Pulmonary artery endothelial cell (primary cell): ENCODE results near the gene TAF15. TPM values are rescaled to one million over a fixed set of nuclear protein-coding genes. Genes with fewer than 3 reads are reported as not detected.

ENCODE experiments used
- DNase-seq: peaks from one replicate; pipeline ENCODE4 v3.0.0-alpha.2; 2011; ENCODE audit warnings: low read depth, low spot score
- total RNA-seq: library from RNA; depleted of rRNA; stranded (reverse); fragments of >200 nt; gene quantifications from 2 replicates; pipeline ENCODE4 v1.2.3, GENCODE V29; 2014

Gene TAF15
- 97.9 and 135 TPM in 2 replicates for total RNA-seq

DNA sequence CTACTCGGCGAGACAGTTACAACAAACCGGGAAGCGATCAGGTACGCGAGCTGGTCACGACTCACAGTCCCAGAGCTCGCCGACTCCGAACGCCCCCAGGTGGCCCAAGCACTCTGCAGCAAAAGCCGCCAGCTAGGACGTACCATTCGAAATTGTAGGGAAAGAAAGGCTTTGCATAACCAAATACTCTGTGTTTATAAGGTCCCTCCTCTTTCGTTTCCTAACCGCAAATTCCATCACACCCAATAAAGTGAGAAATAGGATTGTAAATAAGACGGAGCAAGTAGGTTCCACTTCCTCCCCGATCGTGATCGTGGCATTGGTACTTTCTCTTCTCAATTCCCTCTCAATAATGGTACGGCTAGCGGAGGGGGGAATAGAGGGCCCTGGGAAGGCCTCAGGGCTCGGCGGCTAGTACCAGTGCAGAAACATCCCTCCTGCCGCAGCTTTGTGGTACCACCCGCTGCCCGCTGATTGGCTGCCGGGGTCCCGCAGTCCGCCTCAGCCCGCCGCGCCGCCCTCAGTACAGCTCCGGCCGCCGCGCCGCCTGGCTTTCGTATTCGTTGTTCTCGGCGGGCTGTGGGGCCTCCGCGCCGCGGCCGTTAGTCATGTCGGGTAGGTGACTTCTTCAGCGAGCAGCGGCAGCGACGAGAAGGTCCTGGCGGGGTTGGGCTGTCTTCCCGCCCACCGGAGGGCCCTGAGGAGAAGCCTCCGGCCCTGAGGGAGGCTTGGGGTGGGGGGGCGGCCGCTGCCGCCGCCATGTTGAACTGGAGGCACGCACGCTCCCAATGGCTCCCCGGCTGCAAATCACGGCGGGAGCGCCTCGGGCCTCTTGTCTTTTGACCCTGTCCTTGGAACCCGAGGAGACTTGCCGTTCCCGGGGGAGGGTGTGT lies at the start of gene TAF15:
TAF15 (plus strand) TSS at position 523 of the 893 bp plus-strand sequence; CDS start at position 609, 86 bp downstream.
- peak; percentile 96 for DNase-seq

DNA sequence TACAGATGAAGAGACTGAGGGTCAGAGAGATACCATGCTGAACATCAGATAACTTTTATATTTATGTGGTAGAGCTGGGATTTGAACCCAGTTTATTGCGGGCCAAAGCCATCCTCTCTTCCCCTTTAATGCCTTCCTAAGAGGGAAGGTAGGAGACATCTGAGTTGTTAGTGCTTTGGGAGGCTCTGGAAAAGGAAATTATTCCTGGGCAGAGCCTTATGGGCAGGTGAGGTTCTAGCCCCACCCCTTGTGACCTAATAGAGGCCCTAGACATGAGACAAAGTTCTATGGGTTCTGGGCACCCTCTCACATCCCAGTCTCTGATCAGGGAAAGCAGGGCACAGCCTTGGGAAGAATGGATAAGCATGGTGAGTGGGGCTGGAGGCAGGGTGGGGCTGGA lies 48.7 kb upstream of the TAF15 start, which contains the start of gene C17orf50:
C17orf50 (plus strand) TSS at position 301 of the 400 bp plus-strand sequence; CDS start at position 356, 55 bp downstream.
- DNase-seq: no peak

DNA sequence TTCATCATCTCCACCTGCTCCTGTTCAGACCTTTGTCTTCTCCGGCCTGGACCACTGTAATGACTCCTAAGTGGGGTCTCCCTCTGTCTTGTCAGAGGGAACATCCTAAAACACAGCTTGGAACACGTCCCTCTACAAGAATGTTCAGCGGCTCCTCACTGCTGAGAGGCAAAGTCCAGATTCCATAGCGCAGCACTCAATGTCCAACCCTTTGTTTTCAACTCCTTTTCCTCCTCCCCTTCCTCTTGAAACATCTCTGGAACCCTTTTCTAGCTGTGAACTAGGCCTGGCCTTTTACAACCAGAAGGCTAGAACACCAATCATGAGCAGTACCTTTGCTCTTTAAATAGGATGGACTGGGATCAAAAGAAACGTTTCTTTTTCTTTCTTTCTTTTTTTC lies 47.7 kb upstream of the TAF15 start:
- DNase-seq: no peak

DNA sequence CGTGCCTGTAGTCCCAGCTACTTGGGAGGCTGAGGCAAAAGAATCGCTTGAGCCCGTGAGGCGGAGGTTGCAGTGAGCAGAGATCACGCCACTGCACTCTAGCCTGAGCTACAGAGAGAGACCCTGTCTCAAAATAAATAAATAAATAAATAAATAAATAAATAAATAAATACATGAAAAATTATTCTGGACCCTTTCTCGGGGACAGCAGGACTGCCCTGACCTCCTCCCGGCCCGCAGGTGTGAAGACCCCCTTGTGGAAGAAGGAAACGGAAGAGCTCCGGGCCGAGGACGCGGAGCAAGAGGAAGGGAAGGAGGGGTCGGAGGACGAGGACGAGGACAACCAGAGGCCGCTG lies 45.5 kb upstream of the TAF15 start:
- DNase-seq: no peak

DNA sequence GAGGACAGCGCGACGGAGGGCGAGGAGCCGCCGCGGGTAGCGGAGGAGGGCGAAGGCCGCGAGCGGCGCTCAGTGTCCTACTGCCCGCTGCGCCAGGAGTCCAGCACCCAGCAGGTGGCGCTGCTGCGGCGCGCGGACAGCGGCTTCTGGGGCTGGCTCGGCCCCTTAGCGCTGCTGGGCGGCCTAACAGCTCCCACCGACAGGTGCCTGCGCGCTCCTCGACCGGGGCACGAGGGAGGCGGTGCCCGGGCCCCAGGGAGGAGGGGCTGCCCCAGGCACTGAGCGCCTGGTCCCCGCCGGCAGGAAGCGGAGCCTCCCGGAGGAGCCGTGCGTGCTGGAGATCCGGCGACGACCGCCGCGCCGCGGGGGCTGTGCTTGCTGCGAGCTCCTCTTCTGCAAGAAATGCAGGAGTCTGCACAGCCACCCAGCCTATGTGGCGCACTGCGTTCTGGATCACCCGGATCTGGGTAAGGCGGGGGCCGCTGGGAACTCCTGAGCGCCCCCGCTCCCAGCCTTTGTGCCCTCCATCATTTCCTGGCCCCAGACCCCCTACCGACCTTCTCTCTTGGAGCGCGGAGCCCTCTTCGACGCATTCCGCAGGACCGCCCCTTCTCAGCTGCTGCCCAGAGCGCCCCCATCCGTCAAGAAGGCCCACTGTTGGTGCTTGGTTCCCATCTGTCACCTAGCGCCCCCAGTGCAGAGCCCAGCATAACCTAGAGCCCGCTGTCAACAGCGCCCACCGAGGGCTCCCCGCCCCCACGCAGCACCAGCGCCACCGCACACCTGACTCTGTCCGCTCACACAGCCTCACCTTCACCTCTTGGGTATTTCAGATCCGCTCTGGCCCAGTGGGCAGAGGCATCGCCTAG lies 44.9 kb upstream of the TAF15 start:
- peak; percentile 54 for DNase-seq

DNA sequence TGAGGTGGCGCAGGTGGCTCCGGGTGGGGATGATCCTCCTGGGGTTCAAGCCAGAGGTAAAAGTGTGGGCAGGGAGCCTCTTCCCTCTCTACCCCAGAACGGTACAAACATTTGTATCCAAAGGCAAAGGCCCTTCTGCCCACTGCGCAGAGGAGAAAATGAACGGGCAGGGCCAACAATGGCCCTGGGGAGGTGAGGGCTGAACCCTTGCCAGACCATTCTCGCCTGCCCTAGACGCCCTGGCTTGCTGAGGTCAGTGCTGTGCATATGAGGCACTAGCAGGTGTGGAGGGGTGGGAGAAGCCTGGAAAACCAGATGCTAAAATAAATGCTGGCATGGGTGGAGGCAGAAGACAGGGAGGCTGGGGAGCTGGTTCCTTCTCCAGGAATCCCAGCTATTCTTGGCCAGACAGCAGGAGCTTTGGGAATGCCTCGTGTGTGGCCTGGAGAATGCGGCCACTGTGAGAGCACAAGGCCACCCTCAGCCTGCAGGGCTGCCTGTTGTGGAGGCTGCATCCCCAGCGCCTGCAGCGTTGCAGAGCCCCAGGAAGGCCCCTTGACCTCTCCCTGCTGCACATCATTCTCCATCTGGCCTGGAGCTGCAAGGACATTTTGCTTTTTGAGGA lies 44.1 kb upstream of the TAF15 start:
- DNase-seq: no peak

DNA sequence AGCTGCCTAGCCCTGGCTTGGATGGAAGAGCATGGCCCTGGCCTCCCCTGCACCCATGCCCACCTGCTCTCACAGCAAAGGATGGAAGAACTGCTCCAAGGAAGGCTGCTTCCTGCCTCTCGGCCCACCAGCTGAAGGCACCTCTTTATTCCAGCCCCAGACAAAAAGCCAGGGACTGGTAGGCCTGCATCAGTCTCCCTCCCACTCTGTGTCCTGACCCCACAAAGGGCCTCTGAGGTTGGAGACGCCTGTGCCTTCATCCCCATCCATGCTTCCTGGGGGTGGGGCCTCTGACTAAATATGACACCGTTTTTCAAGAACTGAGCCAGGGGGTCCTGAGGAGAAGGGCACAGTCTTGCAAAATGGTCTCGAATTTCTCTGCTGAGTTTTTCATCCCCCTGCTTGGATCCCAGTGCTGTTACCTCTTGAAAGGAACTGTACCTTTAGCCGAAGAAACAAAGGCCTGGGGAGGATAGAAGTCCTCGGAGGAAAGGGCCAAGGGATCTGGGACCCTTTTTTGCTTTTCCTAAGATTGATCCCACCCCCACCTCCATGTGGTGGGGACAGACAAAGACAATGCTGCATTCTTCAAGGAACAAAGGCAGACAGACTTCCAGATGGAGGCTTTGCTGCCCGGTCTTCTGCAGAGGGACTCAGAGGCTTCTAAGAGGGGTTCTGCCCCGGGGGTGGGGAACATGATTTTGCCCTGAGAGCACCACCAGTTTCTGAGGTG lies 43.4 kb upstream of the TAF15 start:
- DNase-seq: no peak

DNA sequence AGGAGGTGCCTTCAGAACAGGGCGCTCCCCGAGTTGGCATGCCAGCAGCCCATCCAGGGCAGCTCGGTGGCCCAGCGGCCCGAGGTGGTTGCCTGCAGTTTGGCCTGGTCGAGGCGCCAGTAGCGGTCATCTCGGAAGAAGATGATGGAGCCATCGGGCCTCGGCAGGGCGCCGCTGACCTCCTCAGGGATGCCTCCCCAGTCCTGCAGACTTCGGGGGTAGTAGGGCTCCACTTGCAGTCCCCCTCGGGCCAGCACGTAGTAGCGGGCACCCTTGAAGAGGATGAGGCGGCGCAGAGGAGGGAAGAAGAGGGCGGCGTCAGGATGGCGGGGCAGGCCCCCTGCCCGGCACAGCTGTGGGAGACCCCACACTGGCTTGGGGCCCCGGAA lies 42.8 kb upstream of the TAF15 start:
- no peak for DNase-seq

DNA sequence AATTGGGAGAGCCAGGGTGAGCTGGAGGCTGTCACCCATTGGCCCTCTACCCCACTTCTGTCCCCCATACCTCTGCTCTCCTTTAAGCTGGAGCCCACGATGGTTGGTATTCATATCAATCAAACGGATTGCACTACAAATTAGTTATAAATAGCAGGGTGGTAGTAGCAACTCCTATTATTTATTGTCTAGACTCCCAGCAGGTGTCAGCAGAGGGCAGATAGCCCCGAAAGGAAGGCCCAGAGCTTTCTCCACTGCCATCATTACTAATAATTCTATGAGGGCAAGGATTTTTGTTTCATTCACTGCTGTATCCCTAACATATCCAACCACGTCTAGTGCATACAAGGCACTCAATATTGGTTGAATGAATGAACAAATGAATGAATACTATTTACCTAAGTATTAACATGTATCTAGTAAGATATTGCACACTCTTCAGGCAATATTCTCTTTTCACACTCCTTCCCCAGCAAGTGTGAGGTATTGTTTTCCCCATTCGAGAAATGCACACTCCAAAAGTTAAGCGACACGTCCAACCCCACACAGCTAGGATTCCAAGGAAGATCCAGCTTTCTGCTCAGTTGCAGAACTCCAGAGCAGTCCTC lies 42.3 kb upstream of the TAF15 start:
- DNase-seq: no peak

DNA sequence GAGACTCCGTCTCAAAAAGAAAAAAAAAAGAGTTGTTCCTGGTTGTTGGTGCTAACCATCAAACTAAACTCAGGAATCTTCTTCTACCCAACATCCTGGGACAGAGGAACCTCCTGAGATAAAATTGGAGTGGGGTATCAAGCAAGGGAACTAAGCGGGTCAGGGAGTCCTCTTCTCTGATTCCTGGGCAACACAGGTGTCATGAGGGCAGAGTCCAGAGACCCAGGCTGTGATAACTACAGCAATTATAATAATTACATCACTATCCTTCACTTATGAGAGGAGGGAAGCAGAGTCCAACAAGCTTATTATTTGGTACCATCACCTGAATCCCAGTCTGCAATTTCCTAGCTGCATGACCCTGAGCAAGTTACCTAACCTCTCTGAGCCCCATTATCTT lies 40.5 kb upstream of the TAF15 start:
- DNase-seq: no peak

DNA sequence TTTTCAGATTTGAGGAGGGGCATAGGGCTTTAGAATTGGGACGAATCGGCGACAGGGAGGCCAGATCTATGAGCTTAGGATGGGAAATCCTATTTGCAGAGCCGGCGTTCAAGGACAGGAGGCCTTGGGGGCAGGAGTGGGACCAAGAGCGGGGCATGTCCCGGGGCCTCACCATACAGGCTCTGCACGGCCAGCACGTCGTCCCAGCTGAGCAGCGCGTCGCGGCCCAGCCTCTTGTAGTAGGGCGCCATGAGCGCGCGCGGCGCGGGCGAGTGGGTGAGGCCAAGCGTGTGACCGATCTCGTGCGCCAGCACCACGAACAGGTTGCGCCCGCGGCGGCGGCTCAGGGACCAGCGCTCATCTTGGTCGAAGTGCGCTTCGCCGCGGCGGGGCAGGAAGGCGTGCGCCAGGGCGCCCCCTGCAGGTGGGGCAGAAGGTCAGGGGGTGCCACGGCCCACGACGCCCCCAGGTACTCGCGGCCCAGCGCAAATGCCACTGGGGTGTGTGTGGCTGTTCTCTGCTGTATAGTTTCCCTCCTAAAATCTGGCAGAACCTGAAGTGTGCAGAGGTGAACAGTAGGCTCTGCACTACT lies 39.3 kb upstream of the TAF15 start:
- DNase-seq: no peak

DNA sequence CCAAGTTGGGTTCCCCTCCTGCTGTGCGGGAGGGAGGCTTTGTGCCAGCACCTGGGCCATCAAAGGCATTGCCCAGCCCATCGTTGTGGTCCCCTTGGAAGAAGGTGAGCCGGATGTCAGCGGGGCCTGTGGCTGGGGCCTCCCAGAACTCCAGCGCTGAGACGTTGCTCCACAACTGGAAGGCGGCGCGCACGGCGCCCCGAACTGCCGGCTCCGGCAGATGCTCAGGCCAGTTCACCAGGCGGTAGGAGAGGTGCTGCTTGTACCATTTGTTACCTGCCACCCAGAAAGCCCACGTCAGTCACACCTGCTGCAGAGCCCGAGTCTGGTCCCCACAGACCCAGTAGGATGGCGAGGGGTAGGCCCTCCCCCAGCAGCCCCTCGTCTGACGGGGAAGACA lies 36.2 kb upstream of the TAF15 start:
- no peak for DNase-seq

DNA sequence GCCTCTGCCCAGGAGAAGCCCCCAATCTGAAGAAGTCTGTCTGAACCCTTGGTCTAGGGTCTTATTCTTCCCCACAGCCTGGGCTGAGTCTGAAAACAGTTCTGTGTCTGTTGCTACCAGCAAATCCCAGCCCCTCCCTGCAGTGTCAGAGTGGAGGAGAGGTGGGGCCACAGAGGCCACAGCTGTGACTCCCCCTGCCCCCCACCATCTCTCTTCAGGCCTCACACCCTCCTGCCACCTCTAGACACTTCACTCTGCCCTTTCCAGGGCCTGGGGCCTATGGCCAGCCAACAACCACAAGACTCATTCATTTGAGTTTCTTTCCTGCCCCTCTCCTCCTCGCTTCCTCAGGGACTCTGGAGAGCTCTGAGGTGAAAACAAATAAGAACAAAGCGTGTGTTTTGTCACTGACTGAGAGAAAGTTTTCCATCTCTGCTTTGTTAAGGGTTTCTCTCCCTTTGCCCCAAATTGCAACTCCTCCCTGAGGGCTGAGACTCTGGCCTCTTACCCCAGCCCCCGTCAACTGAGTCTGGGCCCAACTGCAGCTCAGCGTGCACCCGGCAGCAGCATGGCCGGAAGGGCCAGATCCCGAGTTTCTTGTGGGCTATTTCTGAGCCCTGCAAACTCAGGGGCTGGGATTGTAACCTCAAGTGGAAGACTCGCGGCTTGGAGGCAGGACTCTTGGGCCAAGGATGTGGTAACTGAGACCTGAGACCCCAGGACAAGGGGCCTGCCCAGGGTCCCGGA lies 35.4 kb upstream of the TAF15 start:
- no peak for DNase-seq

DNA sequence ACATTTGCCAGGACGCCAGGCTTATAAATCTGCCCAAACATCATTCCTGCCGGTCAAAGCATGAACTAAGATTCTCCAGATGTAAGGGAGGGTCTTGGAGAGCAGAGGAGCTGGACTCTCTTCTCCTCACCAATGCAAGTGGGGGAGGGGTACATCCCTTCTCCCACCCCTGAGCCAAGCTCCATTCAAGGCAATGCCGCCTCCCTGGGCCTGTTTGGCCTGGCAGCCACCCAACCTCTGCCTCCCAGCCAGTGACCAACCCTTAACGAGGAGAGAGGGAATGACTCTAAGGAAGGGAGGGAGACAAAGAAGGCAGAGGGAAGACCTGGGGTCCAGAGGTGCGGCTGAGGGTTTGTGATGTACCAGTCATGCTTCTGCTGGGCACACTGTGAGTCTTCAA lies 34.8 kb upstream of the TAF15 start:
- DNase-seq: no peak

DNA sequence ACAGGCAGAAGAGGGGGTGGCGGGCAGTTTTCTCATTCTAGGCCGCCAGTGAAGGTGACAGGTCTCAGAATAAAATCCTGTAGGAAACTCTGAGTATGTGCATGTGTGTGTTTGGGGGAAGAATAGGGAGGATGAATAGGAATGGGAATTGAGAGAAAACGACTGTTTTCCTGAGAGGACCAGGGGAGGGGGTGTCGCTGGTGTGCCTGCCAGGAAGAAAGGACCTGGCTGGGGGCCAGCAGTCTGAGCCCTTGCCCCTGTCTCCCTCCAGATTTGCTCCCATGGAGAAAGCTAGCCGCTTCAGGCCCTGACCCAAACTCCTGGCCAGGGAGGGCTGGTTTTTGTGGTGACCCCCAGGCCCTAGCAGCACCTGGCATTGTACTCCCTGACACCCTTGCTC lies 34.2 kb upstream of the TAF15 start:
- no peak for DNase-seq

DNA sequence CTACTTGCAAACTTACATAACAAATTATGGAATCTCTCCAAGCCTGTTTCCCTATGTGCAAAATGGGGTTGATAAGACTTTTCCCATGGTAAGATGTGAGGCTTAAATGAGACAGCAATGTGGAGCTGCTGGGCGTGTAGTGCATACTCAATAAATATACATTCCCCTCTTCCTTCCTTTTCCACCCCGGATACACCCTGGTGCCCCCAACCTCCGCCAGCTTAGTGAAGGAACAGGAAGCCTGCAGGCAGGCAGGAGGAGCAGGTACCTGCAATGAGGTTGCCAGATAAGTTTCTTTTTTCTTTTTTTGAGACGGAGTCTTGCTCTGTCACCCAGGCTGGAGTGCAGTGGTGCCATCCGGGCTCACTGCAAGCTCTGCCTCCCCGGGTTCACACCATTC lies 33.7 kb upstream of the TAF15 start:
- no peak for DNase-seq

DNA sequence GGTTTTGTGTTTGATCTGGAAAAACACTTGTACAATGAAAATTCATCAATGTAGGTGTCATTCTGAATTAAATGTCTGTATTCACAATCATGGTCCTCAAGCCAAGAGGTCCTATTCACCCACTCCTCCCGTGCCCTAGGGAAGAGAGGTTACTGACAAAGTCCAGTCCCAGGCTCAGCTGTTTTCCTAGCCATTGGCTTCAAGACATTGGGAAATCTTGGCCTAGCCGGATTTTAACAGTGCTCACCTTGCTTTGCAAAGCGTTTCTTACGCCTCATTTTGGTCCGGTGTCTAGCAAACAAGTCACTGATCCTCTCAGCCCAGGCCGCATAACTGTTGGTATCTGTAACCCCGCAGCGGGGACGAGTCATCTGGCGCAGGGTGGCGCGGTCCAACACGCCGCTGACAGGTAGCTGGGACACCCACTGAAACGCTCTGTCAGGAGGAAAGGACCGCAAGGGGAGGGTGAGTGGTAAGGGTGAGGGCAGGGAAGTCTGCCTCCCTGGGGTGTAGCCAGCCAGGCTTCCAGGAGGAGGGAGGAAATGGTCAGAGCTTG lies 30.6 kb upstream of the TAF15 start:
- DNase-seq: no peak

DNA sequence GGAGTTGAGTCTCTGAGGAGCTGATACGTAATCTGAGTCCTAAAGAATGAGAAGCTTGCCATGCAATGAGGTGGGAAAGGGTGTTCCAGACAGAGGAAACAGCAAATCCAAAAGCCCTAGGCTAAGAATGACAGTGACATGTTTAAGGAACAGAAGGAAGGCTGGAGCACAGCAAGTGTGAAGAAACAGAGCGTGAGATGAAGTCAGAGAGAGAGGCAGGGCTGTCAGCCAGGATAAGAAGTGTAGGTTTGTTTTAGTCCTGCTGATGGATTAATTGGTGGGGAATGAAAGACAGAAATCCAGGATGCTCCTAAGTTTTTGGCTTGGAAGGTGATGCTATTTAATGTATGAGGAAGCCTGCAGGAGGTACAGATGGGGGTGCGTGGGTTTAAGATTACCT lies 28.3 kb upstream of the TAF15 start:
- DNase-seq: no peak

DNA sequence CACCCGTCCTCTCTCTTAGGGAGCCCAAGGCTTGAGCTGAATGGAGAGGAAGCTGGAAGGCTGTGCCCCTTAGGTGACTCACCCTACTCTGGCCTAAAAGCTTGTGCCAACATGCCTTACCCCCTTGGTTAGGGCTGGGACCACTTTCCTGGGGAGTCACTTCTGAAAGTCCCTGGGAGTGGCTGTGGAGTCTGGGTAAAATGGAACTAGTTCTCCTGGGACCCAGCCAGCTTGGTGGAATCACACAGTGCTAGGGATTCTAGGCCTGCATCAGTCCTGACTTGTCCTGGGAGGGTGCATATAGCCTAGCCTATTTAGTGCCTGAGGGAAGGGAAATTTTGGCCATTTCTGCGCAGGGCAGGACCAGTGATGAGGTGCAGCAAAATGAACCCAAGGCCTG lies 24.4 kb upstream of the TAF15 start:
- no peak for DNase-seq
